Stimulated activated CD8-positive, alpha-beta memory T cell treated with anti-CD3 and anti-CD28 coated beads, Interleukin-12 subunit alpha, Interleukin-12 subunit beta, amount 100 ng/mL, for 24 hours (primary cell): ENCODE results near the gene ACOT11.

Source experiments
- DNase-seq: peaks from one replicate; pipeline ENCODE4 v3.0.0-alpha.2; 2020; ENCODE audit errors: extremely low read depth

Gene ACOT11

DNA sequence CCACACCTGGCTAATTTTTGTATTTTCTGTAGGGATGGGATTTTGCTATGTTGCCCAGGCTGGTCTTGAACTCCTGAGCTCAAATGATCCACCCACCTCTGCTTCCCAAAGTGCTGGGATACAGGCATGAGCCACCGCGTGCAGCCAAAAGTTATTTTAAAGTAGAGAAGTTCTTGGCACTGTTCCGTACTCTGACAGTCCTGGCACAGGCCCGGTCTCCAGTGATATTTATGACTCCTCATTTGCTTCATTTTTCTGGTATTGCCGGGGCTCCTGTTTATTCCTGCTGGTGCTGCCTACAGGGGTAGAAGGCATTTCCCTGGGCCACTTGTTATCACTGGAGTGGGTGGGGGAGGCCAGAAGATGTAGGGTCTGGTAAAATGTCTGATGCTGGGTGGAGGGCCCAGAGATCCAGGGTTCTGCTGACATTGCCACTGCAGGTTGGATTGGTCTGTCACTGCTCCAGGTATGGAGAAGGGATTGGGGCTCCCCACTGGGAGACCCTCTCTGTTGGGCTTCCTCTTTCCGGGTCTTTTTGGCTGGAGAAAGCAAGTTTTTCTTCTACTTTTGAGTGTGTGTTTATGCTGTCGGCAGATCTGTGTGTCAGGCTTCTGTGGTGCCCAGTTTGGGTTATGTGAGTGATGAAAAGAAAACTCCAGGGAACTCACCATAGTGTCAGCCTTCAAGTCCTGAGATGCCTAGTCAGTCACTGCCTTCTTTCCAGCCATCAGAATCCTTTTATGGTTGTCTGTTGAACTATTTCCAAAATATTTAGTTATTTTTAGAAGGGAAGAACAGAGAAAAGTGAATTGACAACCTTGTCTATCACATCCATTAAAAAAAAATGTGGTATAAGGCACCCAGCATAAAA is 98.0 kb downstream of the ACOT11 start:
- no peak for DNase-seq

GRCh38 chr1:54649130-54649898 is 101.3 kb downstream of the ACOT11 start:
- no peak for DNase-seq

DNA sequence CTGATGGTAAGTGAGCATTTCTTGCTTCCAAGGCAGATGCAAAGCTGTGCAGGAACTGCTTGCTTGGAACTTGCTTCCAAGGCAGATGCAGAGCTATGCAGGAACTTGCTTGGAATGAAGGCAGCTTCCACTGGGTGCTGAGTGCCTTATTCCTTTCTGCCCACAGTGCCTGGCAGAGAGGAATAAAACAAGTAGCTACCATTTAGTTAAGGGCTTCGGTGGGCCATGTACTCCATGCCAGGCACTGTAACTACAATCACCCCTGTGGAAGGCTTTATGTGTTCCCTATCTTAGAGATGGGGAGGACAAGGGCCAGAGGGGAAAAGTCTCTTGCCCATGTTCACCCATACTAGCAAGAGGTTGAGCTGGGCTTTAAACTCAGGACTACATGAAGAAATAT is 101.9 kb downstream of the ACOT11 start:
- DNase-seq = no peak

- no peak for DNase-seq
These were observed 102.4 kb downstream of the ACOT11 start for GRCh38 chr1:54650417-54650816.

DNA sequence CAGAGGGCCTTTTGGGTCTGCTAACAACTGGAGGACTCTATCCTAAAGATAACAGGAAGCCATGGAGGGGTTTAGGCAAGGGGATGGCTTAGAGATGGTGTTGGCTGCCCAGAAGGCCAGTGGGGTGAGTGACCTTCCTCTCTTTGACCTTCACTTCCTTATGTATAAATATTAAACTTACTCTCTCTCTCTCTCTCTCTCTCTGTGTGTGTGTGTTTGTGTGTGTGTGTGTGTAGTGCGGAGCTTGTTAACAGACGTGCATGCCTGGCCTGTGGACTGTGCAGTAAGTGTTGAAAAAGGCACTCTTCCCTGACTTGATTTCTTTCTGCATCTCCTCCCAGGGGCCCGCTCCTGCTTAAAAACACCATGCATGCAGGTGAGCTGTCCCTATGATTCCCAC is 103.6 kb downstream of the ACOT11 start:
- no peak for DNase-seq

DNA sequence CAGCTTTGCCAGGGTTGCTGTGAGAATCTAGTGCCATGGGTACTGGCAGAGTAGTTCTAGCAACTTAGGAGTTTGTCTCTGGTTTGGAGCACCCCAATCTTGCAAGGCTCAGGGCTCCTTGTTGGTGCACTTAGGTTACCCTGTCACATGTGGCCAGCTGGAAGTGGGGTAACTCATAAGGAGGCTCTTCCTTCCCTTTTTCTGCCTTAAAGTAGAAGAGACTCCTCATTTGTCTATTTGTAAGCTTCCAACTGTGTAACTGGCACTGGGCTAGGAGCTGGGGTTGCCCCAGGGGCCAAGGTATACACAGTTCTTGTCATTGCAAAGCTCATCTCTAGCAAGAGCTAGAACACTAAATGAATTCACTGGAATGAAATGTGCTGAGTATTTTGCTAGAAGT is 104.1 kb downstream of the ACOT11 start:
- DNase-seq = no peak

DNA sequence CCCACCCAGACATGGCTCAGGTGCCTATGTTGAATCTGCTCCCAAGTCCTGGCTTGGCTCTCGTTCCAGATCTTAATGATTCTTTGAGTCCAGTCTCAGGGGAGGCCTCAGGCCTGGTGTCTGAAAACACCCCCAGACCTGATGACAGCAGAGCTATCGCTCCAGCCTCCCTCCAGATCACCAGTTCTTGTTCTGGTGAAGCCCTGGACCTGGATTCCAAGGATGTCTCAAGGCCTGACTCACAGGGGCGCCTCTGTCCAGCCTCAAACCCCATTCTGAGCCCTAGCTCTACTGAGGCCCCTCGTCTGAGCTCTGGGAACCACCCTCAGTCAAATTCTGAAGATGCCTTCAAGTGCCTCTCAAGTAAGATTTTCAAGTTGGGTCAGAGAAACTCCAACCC is 105.0 kb downstream of the ACOT11 start:
- DNase-seq = no peak

- DNase-seq = no peak
These were observed 110.3 kb downstream of the ACOT11 start for GRCh38 chr1:54658164-54658913.
